ENCODE measurements around the gene ATP10B.
"Not testable (repeated sequence)": the region's sequence is repeated elsewhere in the genome, so short reads cannot be mapped to it uniquely, and the experiment has no call there.

Gene ATP10B

GRCh38 chr5:160749682-160750081 lies 102.3 kb downstream of the ATP10B start:
- DNase-seq = no peak

- DNase-seq = no peak
Observed at GRCh38 chr5:160749026-160749425, 103.0 kb downstream of the ATP10B start.

GRCh38 chr5:160747987-160748386 lies 104.0 kb downstream of the ATP10B start:
- no peak for DNase-seq

GRCh38 chr5:160747559-160747958 lies 104.5 kb downstream of the ATP10B start:
- DNase-seq = no peak

GRCh38 chr5:160744268-160745101 lies 107.5 kb downstream of the ATP10B start:
- no peak for DNase-seq

GRCh38 chr5:160743027-160743426 lies 109.0 kb downstream of the ATP10B start:
- no peak for DNase-seq

GRCh38 chr5:160742446-160742845 lies 109.6 kb downstream of the ATP10B start:
- DNase-seq = no peak

- no peak for DNase-seq
Observed at GRCh38 chr5:160727296-160727997, 124.6 kb downstream of the ATP10B start.

GRCh38 chr5:160726721-160727120 lies 125.3 kb downstream of the ATP10B start:
- no peak for DNase-seq

GRCh38 chr5:160720822-160721221 lies 131.2 kb downstream of the ATP10B start:
- DNase-seq = no peak

GRCh38 chr5:160715508-160715907 lies 136.5 kb downstream of the ATP10B start:
- not testable (repeated sequence) for DNase-seq

GRCh38 chr5:160703547-160704189 lies 148.3 kb downstream of the ATP10B start:
- no peak for DNase-seq

GRCh38 chr5:160702934-160703333 lies 149.1 kb downstream of the ATP10B start:
- no peak for DNase-seq

GRCh38 chr5:160702311-160702803 lies 149.7 kb downstream of the ATP10B start:
- DNase-seq = no peak

- DNase-seq = no peak
Observed at GRCh38 chr5:160701403-160701802, 150.6 kb downstream of the ATP10B start.

- no peak for DNase-seq
Observed at GRCh38 chr5:160699301-160699700, 152.7 kb downstream of the ATP10B start.

GRCh38 chr5:160697281-160697680 lies 154.7 kb downstream of the ATP10B start:
- no peak for DNase-seq

GRCh38 chr5:160694896-160695295 lies 157.1 kb downstream of the ATP10B start:
- DNase-seq = no peak

- DNase-seq = no peak
Observed at GRCh38 chr5:160693831-160694465, 158.1 kb downstream of the ATP10B start.

- no peak for DNase-seq
Observed at GRCh38 chr5:160692271-160692670, 159.7 kb downstream of the ATP10B start.

GRCh38 chr5:160685695-160686094 lies 166.3 kb downstream of the ATP10B start:
- no peak for DNase-seq

- no peak for DNase-seq
Observed at GRCh38 chr5:160685219-160685618, 166.8 kb downstream of the ATP10B start.

Measured in C1 segment of cervical spinal cord (tissue), 14 donors.